Measurements from ENCODE around the gene FARSA. TPM values are rescaled to one million over a fixed set of nuclear protein-coding genes. Genes with fewer than 3 reads are reported as not detected.

Gene FARSA
- polyA plus RNA-seq, 1 experiment: 13.5 TPM

- no peak for DNase-seq (ENCODE audit: low read depth, low spot score)
- no peak overlapping the region for H3K4me3 ChIP-seq (ENCODE audit: low read depth, low read length)
- no peak overlapping the region for H3K27ac ChIP-seq (ENCODE audit: low read depth, low read length)
- ChIA-PET CTCF (interaction anchor here (0.6 to 1.0 kb wide), 2 partner anchors 109 to 910 kb away, joined by 3 read pairs; no protein-coding TSS in a partner anchor), POLR2A (no interaction called here)
- no peaks in the 10 kb centered on the region for H3K27me3 ChIP-seq (ENCODE audit: control insufficient read depth, insufficient read depth, low read length)
- peaks cover 20% of the 10 kb centered on the region for H3K9me3 ChIP-seq (ENCODE audit: control insufficient read depth, insufficient read depth, low read length)
- TF ChIP-seq CTCF (IDR thresholded peaks at IDR 0.05; ENCODE audit: low read depth, low read length): no peak
These were observed 59.4 kb downstream of the FARSA start for GRCh38 chr19:12873891-12874745.

- no peak for TF ChIP-seq CTCF (IDR thresholded peaks at IDR 0.05; ENCODE audit: low read depth, low read length)
- H3K27ac ChIP-seq (ENCODE audit: low read depth, low read length): no peak overlapping the region
- ChIA-PET CTCF (interaction anchor here (1.0 to 2.0 kb wide), 2 partner anchors 26 to 814 kb away, joined by 3 to 13 read pairs; no protein-coding TSS in a partner anchor), POLR2A (interaction anchor here (0.7 kb wide), 1 partner anchor 710 kb away, joined by 3 read pairs; no protein-coding TSS in a partner anchor)
- peaks cover 20% of the 10 kb centered on the region for H3K9me3 ChIP-seq (ENCODE audit: control insufficient read depth, insufficient read depth, low read length)
- DNase-seq (ENCODE audit: low read depth, low spot score): no peak
- no peak overlapping the region for H3K4me3 ChIP-seq (ENCODE audit: low read depth, low read length)
- no peaks in the 10 kb centered on the region for H3K27me3 ChIP-seq (ENCODE audit: control insufficient read depth, insufficient read depth, low read length)
These were observed 60.3 kb downstream of the FARSA start for GRCh38 chr19:12872941-12873890.

Small RNAs within 50 kb of the gene (small RNA-seq; reads per million reads assigned to genes)
- gene MIR5695 (ENCODE audit: insufficient read length, low read depth): not detected
- 1.1 reads per million for gene MIR6515 (ENCODE audit: insufficient read length, low read depth)

Other genes starting within 250 kb of the FARSA start
- not detected in 2 replicates for gene GNG14, start 245.7 kb downstream of the FARSA start, polyA plus RNA-seq (2011; rRNA removed)
- 4.8 and 7.2 TPM in 2 replicates for gene FBXW9, start 237.1 kb downstream of the FARSA start, polyA plus RNA-seq (2011; rRNA removed)
- 47.3 and 58.8 TPM in 2 replicates for gene TNPO2, start 209.8 kb downstream of the FARSA start, polyA plus RNA-seq (2011; rRNA removed)
- 147 and 161 TPM in 2 replicates for gene TRIR, start 199.0 kb downstream of the FARSA start, polyA plus RNA-seq (2011; rRNA removed)
- 114 and 129 TPM in 2 replicates for gene GET3, start 196.2 kb downstream of the FARSA start, polyA plus RNA-seq (2011; rRNA removed)
- gene BEST2, start 181.9 kb downstream of the FARSA start, polyA plus RNA-seq (2011; rRNA removed): not detected in 2 replicates
- gene HOOK2, start 158.2 kb downstream of the FARSA start, polyA plus RNA-seq (2011; rRNA removed): 5.5 and 6.4 TPM in 2 replicates
- gene JUNB, start 142.2 kb downstream of the FARSA start, polyA plus RNA-seq (2011; rRNA removed): 24.1 and 44.3 TPM in 2 replicates
- 187 and 237 TPM in 2 replicates for gene PRDX2, start 131.9 kb downstream of the FARSA start, polyA plus RNA-seq (2011; rRNA removed)
- 1.6 and 2.4 TPM in 2 replicates for gene THSD8, start 131.6 kb downstream of the FARSA start, polyA plus RNA-seq (2011; rRNA removed)
- 11.6 and 11.7 TPM in 2 replicates for gene RNASEH2A, start 127.1 kb downstream of the FARSA start, polyA plus RNA-seq (2011; rRNA removed)
- gene RTBDN, start 99.1 kb downstream of the FARSA start, polyA plus RNA-seq (2011; rRNA removed): not detected in 2 replicates
- 0.47 and 0.52 TPM in 2 replicates for gene MAST1, start 95.2 kb downstream of the FARSA start, polyA plus RNA-seq (2011; rRNA removed)
- gene DNASE2, start 52.3 kb downstream of the FARSA start, polyA plus RNA-seq (2011; rRNA removed): 28.9 and 39.5 TPM in 2 replicates
- gene KLF1, start 46.5 kb downstream of the FARSA start, polyA plus RNA-seq (2011; rRNA removed): not detected in 2 replicates
- 11.4 and 14.0 TPM in 2 replicates for gene GCDH, start 42.6 kb downstream of the FARSA start, polyA plus RNA-seq (2011; rRNA removed)
- not detected in 2 replicates for gene SYCE2, start 14.4 kb downstream of the FARSA start, polyA plus RNA-seq (2011; rRNA removed)
- 1,597 and 1,650 TPM in 2 replicates for gene CALR, start 4.9 kb upstream of the FARSA start, polyA plus RNA-seq (2011; rRNA removed)
- 36.2 and 41.4 TPM in 2 replicates for gene RAD23A, start 12.2 kb upstream of the FARSA start, polyA plus RNA-seq (2011; rRNA removed)
- 31.6 and 35.1 TPM in 2 replicates for gene GADD45GIP1, start 23.5 kb upstream of the FARSA start, polyA plus RNA-seq (2011; rRNA removed)
- gene DAND5, start 35.9 kb upstream of the FARSA start, polyA plus RNA-seq (2011; rRNA removed): not detected in 2 replicates
- gene NFIX, start 61.8 kb upstream of the FARSA start, polyA plus RNA-seq (2011; rRNA removed): 15.1 and 22.3 TPM in 2 replicates
- gene LYL1, start 169.1 kb upstream of the FARSA start, polyA plus RNA-seq (2011; rRNA removed): 0.11 and 0.29 TPM in 2 replicates
- 17.3 and 21.0 TPM in 2 replicates for gene TRMT1, start 183.0 kb upstream of the FARSA start, polyA plus RNA-seq (2011; rRNA removed)
- 43.4 and 76.4 TPM in 2 replicates for gene NACC1, start 184.6 kb upstream of the FARSA start, polyA plus RNA-seq (2011; rRNA removed)
- gene STX10, start 216.7 kb upstream of the FARSA start, polyA plus RNA-seq (2011; rRNA removed): 47.9 and 57.6 TPM in 2 replicates
- gene IER2, start 216.7 kb upstream of the FARSA start, polyA plus RNA-seq (2011; rRNA removed): 15.3 and 21.3 TPM in 2 replicates